Tibial nerve (tissue), 3 donors: ENCODE results near the gene GID4.

Experiments
- POLR2A ChIP-seq, 2 donors: fragments of 450-650 bp; IDR thresholded peaks; one replicate each; pipeline ENCODE4 v1.6.1; 2017; ENCODE audit warnings: antibody characterized with exemption in 2 of 2, mild to moderate bottlenecking in 2 of 2, moderate library complexity in 2 of 2
- TF ChIP-seq, protein P1 (sequence below), 5 experiments: fragments of 200-600 bp in 3 of 5; fragments of 450-650 bp in 2 of 5; sonication (generic) in 3 of 5; IDR thresholded peaks; one replicate each; pipeline ENCODE4 v1.5.1; 2016 to 2019; ENCODE audit warnings: antibody characterized with exemption in 5 of 5, mild to moderate bottlenecking in 3 of 5, moderate library complexity in 2 of 5

DNA sequence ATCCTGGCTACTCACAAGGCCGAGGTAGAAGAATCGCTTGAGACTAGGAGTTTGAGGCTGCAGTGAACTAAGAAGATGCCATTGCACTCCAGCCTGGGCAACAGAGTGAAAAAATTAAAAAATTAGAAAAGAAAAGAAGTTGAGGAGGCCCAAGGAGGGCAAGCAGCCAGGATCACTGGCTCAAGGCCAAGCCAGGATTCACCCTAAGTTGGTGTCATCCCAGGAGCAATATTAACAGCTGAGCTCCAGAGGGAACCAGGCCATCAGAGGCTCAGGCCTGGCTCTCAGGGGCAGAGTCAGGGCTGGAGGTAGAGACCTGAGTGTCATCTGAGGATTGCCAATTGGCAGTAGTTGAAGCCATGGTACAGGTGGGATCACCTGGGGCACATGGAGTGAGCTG, 45.8 kb upstream of the GID4 start:
- TF ChIP-seq, protein P1, sequence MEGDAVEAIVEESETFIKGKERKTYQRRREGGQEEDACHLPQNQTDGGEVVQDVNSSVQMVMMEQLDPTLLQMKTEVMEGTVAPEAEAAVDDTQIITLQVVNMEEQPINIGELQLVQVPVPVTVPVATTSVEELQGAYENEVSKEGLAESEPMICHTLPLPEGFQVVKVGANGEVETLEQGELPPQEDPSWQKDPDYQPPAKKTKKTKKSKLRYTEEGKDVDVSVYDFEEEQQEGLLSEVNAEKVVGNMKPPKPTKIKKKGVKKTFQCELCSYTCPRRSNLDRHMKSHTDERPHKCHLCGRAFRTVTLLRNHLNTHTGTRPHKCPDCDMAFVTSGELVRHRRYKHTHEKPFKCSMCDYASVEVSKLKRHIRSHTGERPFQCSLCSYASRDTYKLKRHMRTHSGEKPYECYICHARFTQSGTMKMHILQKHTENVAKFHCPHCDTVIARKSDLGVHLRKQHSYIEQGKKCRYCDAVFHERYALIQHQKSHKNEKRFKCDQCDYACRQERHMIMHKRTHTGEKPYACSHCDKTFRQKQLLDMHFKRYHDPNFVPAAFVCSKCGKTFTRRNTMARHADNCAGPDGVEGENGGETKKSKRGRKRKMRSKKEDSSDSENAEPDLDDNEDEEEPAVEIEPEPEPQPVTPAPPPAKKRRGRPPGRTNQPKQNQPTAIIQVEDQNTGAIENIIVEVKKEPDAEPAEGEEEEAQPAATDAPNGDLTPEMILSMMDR (IDR thresholded peaks at IDR 0.05), result no peak
- TF ChIP-seq POLR2A (IDR thresholded peaks at IDR 0.05), result no peak
